ENCODE results near the gene ABHD2. TPM values are rescaled to one million over a fixed set of nuclear protein-coding genes. Genes with fewer than 3 reads are reported as not detected.

ABHD2 gene
- total RNA-seq, 1 donor from 2014 or later, result 39.1 TPM

DNA sequence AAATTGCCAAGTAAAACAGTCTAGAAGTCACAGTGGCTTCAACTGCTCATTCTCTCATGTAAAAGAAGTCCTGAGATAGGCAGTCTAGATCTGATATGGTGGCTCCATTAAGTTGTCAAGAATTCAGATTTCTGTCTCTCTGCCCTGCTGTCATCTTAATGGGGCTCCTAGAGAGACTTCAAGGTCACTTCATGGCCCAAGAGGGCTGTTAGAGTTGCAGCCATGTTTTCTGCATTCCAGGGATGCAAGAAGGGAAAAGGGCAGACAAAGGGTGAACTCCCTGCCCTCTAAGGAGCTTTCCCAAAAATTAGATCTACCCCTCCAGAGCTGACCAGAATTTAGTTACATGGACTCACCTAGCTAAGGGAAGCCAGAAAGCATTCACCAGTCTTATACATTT is 23.1 kb downstream of the ABHD2 start:
- no peaks in the 10 kb centered on the region for H3K9me3 Mint-ChIP-seq
- peaks cover 9% of the 10 kb centered on the region for H3K4me1 Mint-ChIP-seq
- H3K27me3 Mint-ChIP-seq (ENCODE audit: low read depth), result no peaks in the 10 kb centered on the region
- no peak overlapping the region for H3K27ac Mint-ChIP-seq
- TF ChIP-seq, protein P1, sequence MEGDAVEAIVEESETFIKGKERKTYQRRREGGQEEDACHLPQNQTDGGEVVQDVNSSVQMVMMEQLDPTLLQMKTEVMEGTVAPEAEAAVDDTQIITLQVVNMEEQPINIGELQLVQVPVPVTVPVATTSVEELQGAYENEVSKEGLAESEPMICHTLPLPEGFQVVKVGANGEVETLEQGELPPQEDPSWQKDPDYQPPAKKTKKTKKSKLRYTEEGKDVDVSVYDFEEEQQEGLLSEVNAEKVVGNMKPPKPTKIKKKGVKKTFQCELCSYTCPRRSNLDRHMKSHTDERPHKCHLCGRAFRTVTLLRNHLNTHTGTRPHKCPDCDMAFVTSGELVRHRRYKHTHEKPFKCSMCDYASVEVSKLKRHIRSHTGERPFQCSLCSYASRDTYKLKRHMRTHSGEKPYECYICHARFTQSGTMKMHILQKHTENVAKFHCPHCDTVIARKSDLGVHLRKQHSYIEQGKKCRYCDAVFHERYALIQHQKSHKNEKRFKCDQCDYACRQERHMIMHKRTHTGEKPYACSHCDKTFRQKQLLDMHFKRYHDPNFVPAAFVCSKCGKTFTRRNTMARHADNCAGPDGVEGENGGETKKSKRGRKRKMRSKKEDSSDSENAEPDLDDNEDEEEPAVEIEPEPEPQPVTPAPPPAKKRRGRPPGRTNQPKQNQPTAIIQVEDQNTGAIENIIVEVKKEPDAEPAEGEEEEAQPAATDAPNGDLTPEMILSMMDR (IDR thresholded peaks at IDR 0.05; ENCODE audit: unreplicated experiment), result no peak
- no peak overlapping the region for H3K4me3 Mint-ChIP-seq
- DNase-seq (ENCODE audit: low spot score in 2 of 2, unreplicated experiment in 2 of 2), result no peak
- peaks cover under 1% of the 10 kb centered on the region for H3K36me3 Mint-ChIP-seq

DNA sequence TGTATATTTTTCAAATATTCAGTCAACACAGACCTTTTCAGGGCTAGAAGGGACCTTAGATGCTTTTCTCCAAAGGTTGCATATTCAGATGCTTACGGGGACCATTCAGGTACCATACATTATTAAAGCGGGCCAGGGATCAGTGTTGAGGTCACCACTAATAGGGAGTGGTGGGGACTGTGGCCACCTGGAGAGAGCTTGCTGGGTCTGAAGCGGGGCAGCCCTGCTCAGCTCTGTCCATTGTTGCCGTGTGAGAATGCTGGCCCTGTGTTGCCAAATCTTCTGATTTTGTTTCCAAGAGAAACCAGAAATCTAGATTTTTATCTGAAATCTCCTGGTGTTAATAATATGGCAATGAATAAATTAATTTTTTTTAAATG is 23.7 kb downstream of the ABHD2 start:
- Mint-ChIP-seq H3K4me3 (no peak overlapping the region), H3K27ac (no peak overlapping the region)

GRCh38 chr15:89112341-89112971 is 24.2 kb downstream of the ABHD2 start:
- Mint-ChIP-seq H3K36me3 (peaks cover 5% of the 10 kb centered on the region), H3K27ac (no peak overlapping the region), H3K27me3 (ENCODE audit: low read depth) (no peaks in the 10 kb centered on the region), H3K4me3 (no peak overlapping the region), H3K4me1 (peaks cover 9% of the 10 kb centered on the region), H3K9me3 (no peaks in the 10 kb centered on the region)
- DNase-seq (ENCODE audit: low spot score in 2 of 2, unreplicated experiment in 2 of 2), result no peak
- TF ChIP-seq, protein P1 (IDR thresholded peaks at IDR 0.05; ENCODE audit: unreplicated experiment), result no peak

More for the DNA sequence above, 23.7 kb downstream of the ABHD2 start:
- Mint-ChIP-seq H3K27me3 (ENCODE audit: low read depth) (no peaks in the 10 kb centered on the region), H3K9me3 (no peaks in the 10 kb centered on the region), H3K36me3 (peaks cover 3% of the 10 kb centered on the region), H3K4me1 (peaks cover 9% of the 10 kb centered on the region)
- no peak for DNase-seq (ENCODE audit: low spot score in 2 of 2, unreplicated experiment in 2 of 2)
- TF ChIP-seq, protein P1 (IDR thresholded peaks at IDR 0.05; ENCODE audit: unreplicated experiment), result no peak

GRCh38 chr15:89113296-89114024 is 25.2 kb downstream of the ABHD2 start:
- no peak overlapping the region for H3K4me3 Mint-ChIP-seq
- no peak overlapping the region for H3K27ac Mint-ChIP-seq
- no peaks in the 10 kb centered on the region for H3K9me3 Mint-ChIP-seq
- H3K4me1 Mint-ChIP-seq, result peaks cover 9% of the 10 kb centered on the region
- no peak for DNase-seq (ENCODE audit: low spot score in 2 of 2, unreplicated experiment in 2 of 2)
- no peaks in the 10 kb centered on the region for H3K27me3 Mint-ChIP-seq (ENCODE audit: low read depth)
- TF ChIP-seq, protein P1 (IDR thresholded peaks at IDR 0.05; ENCODE audit: unreplicated experiment), result no peak
- peaks cover 9% of the 10 kb centered on the region for H3K36me3 Mint-ChIP-seq

GRCh38 chr15:89114990-89115389 is 26.7 kb downstream of the ABHD2 start:
- Mint-ChIP-seq H3K36me3 (peaks cover 9% of the 10 kb centered on the region), H3K4me1 (peaks cover 9% of the 10 kb centered on the region), H3K4me3 (no peak overlapping the region), H3K27me3 (ENCODE audit: low read depth) (no peaks in the 10 kb centered on the region), H3K27ac (no peak overlapping the region), H3K9me3 (no peaks in the 10 kb centered on the region)
- TF ChIP-seq, protein P1 (IDR thresholded peaks at IDR 0.05; ENCODE audit: unreplicated experiment), result no peak
- no peak for DNase-seq (ENCODE audit: low spot score in 2 of 2, unreplicated experiment in 2 of 2)

Measured in mesothelial cell of epicardium (in vitro differentiated cells).